Esophagus muscularis mucosa (tissue), 4 donors: Measurements from ENCODE around the gene TAPT1.

Experiments
- EP300 ChIP-seq: sonication (generic); formaldehyde crosslinking; IDR thresholded peaks from one replicate; pipeline ENCODE4 v1.6.1; 2017; ENCODE audit warnings: antibody characterized with exemption
- POLR2A ChIP-seq: fragments of 450-650 bp; IDR thresholded peaks from one replicate; pipeline ENCODE4 v1.6.1; 2017; ENCODE audit warnings: antibody characterized with exemption, moderate library complexity, mild to moderate bottlenecking, low read depth
- POLR2AphosphoS5 ChIP-seq, 2 donors: sonication (generic); formaldehyde crosslinking; IDR thresholded peaks; one replicate each; pipeline ENCODE4 v1.6.1; 2017; ENCODE audit warnings: antibody characterized with exemption in 2 of 2
- TF ChIP-seq, protein P1 (sequence below), 3 experiments: fragments of 200-600 bp in 2 of 3; fragments of 450-650 bp in 1 of 3; sonication (generic) in 2 of 3; IDR thresholded peaks; one replicate each; pipeline ENCODE4 v1.5.1; 2017 to 2019; ENCODE audit warnings: antibody characterized with exemption in 3 of 3, mild to moderate bottlenecking in 2 of 3, moderate library complexity in 1 of 3

DNA sequence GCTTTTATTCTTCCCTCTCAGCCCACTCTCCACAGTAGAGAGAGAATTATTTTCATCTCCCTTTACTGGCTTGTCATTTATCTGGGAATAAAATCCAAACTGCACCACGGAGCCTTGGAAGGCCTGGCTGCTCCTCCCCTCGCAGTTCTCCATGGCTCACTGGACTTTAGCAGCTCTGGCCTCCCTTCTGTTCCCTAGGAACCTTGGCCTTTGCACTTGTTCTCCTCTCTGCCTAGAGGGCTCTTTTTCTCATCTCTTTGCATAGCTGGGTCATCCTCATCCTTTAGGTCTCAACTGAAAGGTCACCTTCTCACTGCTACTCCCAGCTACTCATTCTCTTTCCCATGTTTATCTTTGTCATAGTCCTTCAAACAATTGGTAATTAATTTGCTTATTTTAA, 31.3 kb upstream of the TAPT1 start:
- TF ChIP-seq, protein P1, sequence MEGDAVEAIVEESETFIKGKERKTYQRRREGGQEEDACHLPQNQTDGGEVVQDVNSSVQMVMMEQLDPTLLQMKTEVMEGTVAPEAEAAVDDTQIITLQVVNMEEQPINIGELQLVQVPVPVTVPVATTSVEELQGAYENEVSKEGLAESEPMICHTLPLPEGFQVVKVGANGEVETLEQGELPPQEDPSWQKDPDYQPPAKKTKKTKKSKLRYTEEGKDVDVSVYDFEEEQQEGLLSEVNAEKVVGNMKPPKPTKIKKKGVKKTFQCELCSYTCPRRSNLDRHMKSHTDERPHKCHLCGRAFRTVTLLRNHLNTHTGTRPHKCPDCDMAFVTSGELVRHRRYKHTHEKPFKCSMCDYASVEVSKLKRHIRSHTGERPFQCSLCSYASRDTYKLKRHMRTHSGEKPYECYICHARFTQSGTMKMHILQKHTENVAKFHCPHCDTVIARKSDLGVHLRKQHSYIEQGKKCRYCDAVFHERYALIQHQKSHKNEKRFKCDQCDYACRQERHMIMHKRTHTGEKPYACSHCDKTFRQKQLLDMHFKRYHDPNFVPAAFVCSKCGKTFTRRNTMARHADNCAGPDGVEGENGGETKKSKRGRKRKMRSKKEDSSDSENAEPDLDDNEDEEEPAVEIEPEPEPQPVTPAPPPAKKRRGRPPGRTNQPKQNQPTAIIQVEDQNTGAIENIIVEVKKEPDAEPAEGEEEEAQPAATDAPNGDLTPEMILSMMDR (IDR thresholded peaks at IDR 0.05), result no peak
- TF ChIP-seq POLR2A, result no peak
- no peak for TF ChIP-seq POLR2AphosphoS5 (IDR thresholded peaks at IDR 0.05)
- no peak for TF ChIP-seq EP300
